HG03469 (cell line): ENCODE measurements around the gene LRRC30.

Source experiments
- ATAC-seq: cut with Tn5 transposase; IDR thresholded peaks from one replicate; pipeline ENCODE4 v1.9.1; 2021; ENCODE audit warnings: mild to moderate bottlenecking, moderate library complexity, moderate number of reproducible peaks; ENCODE audit not compliant: unreplicated experiment

LRRC30 gene

DNA sequence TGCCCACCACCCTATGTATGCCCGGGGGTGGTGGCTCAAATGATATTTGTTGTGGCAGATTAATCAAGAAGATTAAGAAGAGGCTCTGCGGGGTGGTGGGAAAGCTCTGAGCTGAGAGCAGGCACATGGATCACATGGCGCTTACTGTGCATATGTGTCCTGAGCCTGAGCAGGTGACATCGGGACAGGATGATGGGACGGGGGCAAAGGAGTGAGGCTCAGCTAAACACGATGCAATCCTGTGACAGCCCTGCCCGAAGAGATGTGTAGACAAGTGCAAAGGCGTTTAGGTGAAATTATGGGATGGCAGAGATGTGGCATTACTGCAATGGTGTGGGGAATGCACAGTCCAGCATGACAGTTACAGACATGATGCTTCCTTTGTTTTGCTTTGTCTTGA lies 6.0 kb downstream of the LRRC30 start:
- ATAC-seq: no peak

- no peak for ATAC-seq
Measured at GRCh38 chr18:7237673-7238272, 6.9 kb downstream of the LRRC30 start.

GRCh38 chr18:7242926-7243325 lies 12.0 kb downstream of the LRRC30 start:
- no peak for ATAC-seq

GRCh38 chr18:7248877-7249276 lies 18.0 kb downstream of the LRRC30 start:
- no peak for ATAC-seq

DNA sequence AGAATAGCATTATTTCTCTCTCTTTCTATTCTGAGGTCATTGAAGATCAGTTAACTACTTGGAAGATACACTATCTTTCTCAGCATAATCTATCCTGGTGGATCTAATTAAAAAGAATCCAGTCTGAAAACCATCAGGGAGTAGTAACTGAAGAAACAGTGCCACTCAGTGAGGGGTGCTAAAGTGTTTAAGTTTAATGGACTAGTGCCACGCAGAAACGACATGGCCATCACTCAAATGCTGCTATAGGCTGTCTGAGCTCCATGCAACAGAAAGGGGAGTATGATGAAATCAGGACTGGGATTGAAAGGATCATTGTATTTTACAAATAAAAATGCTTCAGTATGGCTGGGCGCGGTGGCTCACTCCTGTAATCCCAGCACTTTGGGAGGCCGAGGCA lies 23.3 kb downstream of the LRRC30 start:
- ATAC-seq: no peak

- ATAC-seq: no peak
Measured at GRCh38 chr18:7255054-7255453, 24.2 kb downstream of the LRRC30 start.

DNA sequence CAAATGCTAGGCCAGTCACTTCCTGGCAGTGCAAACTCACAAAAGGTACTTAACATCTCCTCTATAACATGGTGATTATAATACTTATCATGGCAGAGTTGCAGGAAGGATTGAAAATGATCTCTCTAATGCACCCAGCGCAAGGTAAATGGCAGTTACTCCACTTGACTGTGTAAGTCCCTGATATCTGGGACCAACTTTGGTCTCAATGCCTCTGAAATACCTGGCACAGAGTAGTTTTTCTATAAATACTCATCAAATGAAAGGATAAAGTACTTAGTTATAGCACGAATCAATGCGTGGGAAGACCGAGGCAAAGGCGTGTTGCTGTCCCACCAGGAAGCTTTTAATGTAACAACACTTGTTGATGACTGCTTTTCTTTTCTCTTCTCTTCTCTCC lies 24.8 kb downstream of the LRRC30 start:
- ATAC-seq: no peak

GRCh38 chr18:7256618-7257425 lies 25.9 kb downstream of the LRRC30 start:
- no peak for ATAC-seq

GRCh38 chr18:7257426-7257740 lies 26.5 kb downstream of the LRRC30 start:
- ATAC-seq: no peak

DNA sequence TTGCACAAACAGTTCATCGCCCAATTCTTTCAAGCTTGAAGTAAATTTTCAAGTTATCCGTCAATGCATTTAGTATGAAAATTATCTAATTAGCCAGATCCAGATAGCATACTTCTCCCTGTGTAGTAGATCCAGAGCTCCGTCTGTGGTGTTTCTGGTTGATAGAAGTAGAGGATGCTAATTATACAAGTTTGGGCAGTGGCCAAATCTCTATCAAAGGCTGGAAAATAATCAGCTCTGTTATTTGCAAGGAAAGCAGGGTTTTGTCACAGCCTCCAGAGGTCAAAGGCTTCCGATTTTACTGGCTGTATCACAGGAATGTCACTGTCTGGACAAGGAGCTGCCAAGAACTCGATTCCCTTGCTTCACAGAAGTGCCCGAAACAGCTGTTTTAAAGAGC lies 28.6 kb downstream of the LRRC30 start:
- ATAC-seq: no peak

- ATAC-seq: no peak
Measured at GRCh38 chr18:7261199-7261598, 30.3 kb downstream of the LRRC30 start.

DNA sequence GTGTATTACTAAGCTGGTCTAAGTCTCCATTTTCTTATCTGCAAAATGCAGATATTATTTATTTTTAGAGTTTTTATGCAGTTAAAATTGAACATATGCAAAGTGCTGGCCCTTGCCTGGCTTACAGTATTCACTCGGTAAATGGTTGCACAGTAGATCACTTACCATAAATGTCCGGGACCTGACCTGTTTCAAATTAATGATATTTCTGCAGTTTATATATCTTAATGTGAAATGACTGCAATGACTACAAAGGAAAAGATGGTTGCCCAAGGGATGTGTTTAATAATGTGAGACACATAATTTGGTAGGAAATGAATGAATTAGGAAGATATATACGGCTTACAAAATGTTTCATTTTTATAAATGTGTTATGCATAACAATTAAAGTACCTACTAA lies 37.1 kb downstream of the LRRC30 start:
- ATAC-seq: no peak

GRCh38 chr18:7269942-7270341 lies 39.1 kb downstream of the LRRC30 start:
- ATAC-seq: no peak

DNA sequence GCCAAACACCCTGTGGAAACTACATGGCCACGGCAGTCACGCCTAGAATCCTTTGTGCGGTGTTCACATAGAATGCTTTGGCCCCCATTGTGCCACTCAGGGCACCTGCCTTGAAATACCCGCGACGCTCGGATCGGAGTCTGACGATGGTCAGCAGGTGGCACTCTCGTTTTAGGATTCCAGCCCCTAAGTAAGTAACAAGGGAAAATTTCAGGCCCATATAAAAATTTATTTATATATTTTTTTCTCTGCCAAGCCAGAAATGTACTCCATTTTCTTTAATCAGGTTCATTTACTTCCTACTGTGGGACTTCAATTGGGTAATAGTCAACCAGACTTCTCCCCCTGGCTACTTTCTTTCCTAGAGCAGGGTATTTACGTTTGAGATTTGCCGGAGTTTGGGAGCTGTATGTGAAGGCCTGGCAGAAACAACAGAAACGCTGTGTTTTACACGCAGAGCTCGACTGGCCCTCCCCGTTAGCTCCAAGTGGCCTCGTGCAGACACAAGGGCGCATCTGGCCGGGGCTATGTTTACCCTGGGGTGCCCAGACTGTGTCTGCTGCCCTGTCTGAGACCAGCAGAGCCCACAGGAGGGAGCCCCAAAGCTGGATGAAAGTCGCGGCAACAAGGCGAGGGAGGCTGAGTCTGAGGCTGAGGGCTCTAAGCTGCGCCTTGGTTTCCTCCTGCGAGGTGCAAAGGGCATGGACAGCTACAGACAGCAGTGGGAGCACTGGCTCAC lies 41.6 kb downstream of the LRRC30 start:
- no peak for ATAC-seq

DNA sequence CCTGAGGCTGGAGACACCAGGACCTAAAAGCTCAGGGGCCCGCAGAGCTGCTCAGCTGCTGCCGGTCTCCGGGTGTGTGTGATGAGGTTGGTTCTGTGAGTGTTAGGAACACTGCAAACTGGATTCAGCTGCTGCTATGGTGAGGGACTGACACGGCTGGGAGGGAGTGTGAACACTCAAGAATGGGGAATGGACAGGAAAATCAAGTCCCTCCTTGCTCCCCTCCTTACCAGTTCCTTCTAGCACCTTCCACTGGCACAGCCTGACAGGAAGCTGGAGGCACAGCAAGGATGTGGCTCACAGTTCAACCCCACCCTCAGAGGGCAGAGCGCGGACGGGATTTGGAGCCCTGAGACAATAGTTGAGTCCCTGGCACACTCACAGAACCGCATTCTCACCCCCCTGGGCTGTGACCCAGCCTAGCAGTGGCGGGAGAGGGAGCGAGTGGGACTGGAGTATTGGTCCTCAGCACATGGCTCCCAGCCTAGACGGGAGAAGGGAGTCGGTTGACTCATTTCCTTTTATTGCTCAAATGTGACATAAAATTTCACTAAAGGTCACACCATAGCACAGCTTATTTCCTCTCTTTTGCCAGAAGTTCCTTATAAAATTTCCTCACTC lies 42.5 kb downstream of the LRRC30 start:
- no peak for ATAC-seq

GRCh38 chr18:7281579-7281978 lies 50.7 kb downstream of the LRRC30 start:
- no peak for ATAC-seq
